Neuronal stem cell (in vitro differentiated cells): Measurements from ENCODE around the gene WWP2.

ENCODE experiments used
- DNase-seq: peaks from one replicate; pipeline ENCODE4 v3.0.0-alpha.2; 2013; ENCODE audit warnings: low spot score
- H2AFZ ChIP-seq: one replicate; pipeline ENCODE4 v1.6.1; 2013; ENCODE audit warnings: mild to moderate bottlenecking, low read length, inconsistent platforms
- H2AK5ac ChIP-seq: 2 replicates; pipeline ENCODE4 v1.6.1; 2013; ENCODE audit warnings: low read depth, mild to moderate bottlenecking, inconsistent platforms, low read length, moderate library complexity, mixed read lengths
- H2BK120ac ChIP-seq: 2 replicates; pipeline ENCODE4 v1.6.1; 2013; ENCODE audit warnings: low read depth, mild to moderate bottlenecking, inconsistent platforms, low read length, moderate library complexity, mixed read lengths
- H2BK12ac ChIP-seq: one replicate; pipeline ENCODE4 v1.6.1; 2013; ENCODE audit warnings: low read length, inconsistent platforms
- H2BK15ac ChIP-seq: 2 replicates; pipeline ENCODE4 v1.6.1; 2013; ENCODE audit warnings: mild to moderate bottlenecking, low read length, inconsistent platforms, mixed read lengths
- H2BK5ac ChIP-seq: one replicate; pipeline ENCODE4 v1.6.1; 2013; ENCODE audit warnings: inconsistent platforms, mild to moderate bottlenecking, low read length, moderate library complexity
- H3K14ac ChIP-seq: one replicate; pipeline ENCODE4 v1.6.1; 2013; ENCODE audit warnings: low read length, inconsistent platforms
- H3K18ac ChIP-seq: 2 replicates; pipeline ENCODE4 v1.6.1; 2013; ENCODE audit warnings: low read length, inconsistent platforms
- H3K23ac ChIP-seq: 2 replicates; pipeline ENCODE4 v1.6.1; 2013; ENCODE audit warnings: low read depth, mild to moderate bottlenecking, mixed read lengths, low read length, inconsistent platforms; ENCODE audit not compliant: poor library complexity
- H3K27ac ChIP-seq: replicated peaks from 3 replicates; pipeline ENCODE4 v1.5.1; 2013; ENCODE audit warnings: low read length, inconsistent platforms
- H3K27me3 ChIP-seq, 3 experiments: 2 replicates each; pipeline ENCODE4 v1.6.1; 2013; ENCODE audit warnings: low read length in 3 of 3, mild to moderate bottlenecking in 2 of 3, inconsistent platforms in 1 of 3, low read depth in 1 of 3, mixed read lengths in 1 of 3, moderate library complexity in 1 of 3; ENCODE audit not compliant: control insufficient read depth in 3 of 3, insufficient read depth in 3 of 3
- H3K36me3 ChIP-seq, 2 donors: replicated peaks in 1 of 2; 2 replicates each; pipeline ENCODE4 v1.6.1; 2013; ENCODE audit warnings: low read length in 2 of 2; ENCODE audit not compliant: control insufficient read depth in 2 of 2, insufficient read depth in 2 of 2
- H3K4ac ChIP-seq: 2 replicates; pipeline ENCODE4 v1.6.1; 2013; ENCODE audit warnings: inconsistent platforms, mild to moderate bottlenecking, low read length, moderate library complexity
- H3K4me1 ChIP-seq, 2 donors: 1 replicate in 1 of 2; 2 replicates in 1 of 2; pipeline ENCODE4 v1.6.1; 2013; ENCODE audit warnings: low read length in 2 of 2, low read depth in 1 of 2; ENCODE audit not compliant: control insufficient read depth in 2 of 2, insufficient read depth in 1 of 2
- H3K4me2 ChIP-seq: one replicate; pipeline ENCODE4 v1.6.1; 2013; ENCODE audit warnings: mild to moderate bottlenecking, low read length, inconsistent platforms; ENCODE audit not compliant: insufficient read depth, poor library complexity, severe bottlenecking
- H3K4me3 ChIP-seq, 2 donors: 2 replicates each; pipeline ENCODE4 v1.5.1; 2013; ENCODE audit warnings: low read length in 2 of 2, mild to moderate bottlenecking in 2 of 2, inconsistent platforms in 1 of 2, moderate library complexity in 1 of 2
- H3K79me1 ChIP-seq: one replicate; pipeline ENCODE4 v1.6.1; 2013; ENCODE audit warnings: low read depth, mild to moderate bottlenecking, inconsistent platforms, low read length, moderate library complexity
- H3K9ac ChIP-seq: one replicate; pipeline ENCODE4 v1.6.1; 2013; ENCODE audit warnings: mild to moderate bottlenecking, low read depth, low read length, inconsistent platforms; ENCODE audit not compliant: poor library complexity
- H3K9me3 ChIP-seq, 2 donors: replicated peaks in 1 of 2; 2 replicates each; pipeline versions ENCODE3 to v1.6.1; 2013; ENCODE audit warnings: low read length in 2 of 2, mild to moderate bottlenecking in 2 of 2, inconsistent platforms in 1 of 2, low read depth in 1 of 2, mixed read lengths in 1 of 2, moderate library complexity in 1 of 2; ENCODE audit not compliant: control insufficient read depth in 2 of 2, insufficient read depth in 1 of 2
- H4K8ac ChIP-seq: one replicate; pipeline ENCODE4 v1.6.1; 2013; ENCODE audit warnings: low read depth, mild to moderate bottlenecking, inconsistent platforms, low read length, moderate library complexity
- H4K91ac ChIP-seq: one replicate; pipeline ENCODE4 v1.6.1; 2013; ENCODE audit warnings: low read length, low read depth, mild to moderate bottlenecking, inconsistent platforms; ENCODE audit not compliant: poor library complexity
- WGBS, 2 donors: extraction: QIAGEN DNeasy Blood & Tissue Kit; methylation state at CpG; one replicate each; pipeline ENCODE4 v1.1.7; 2013; ENCODE audit warnings: missing lambda C conversion rate in 2 of 2, mixed read lengths in 1 of 2; ENCODE audit not compliant: insufficient read length in 2 of 2, insufficient replicate concordance in 1 of 2; ENCODE audit errors: extremely low coverage in 2 of 2; 5-methylcytosine and 5-hydroxymethylcytosine counted together

WWP2 gene

GRCh38 chr16:69890892-69891282 lies 128.8 kb downstream of the WWP2 start:
- peak overlapping the region; percentile 61 for H3K18ac ChIP-seq
- peak overlapping the region; percentile 70 for H4K8ac ChIP-seq
- no peak overlapping the region for H4K91ac ChIP-seq
- no peaks in the 10 kb centered on the region for H3K79me1 ChIP-seq
- H3K4me1 ChIP-seq, result peaks cover 4 to 9% of the 10 kb centered on the region in 2 donors
- H2BK5ac ChIP-seq, result peak overlapping the region; percentile 57
- no peak overlapping the region for H3K9ac ChIP-seq
- peak overlapping the region; percentile 85 for H3K27ac ChIP-seq
- no CpG with 5 or more reads among the region's 8 CpGs for WGBS, 2 donors
- no peak overlapping the region for H2BK15ac ChIP-seq
- peaks cover 8 to 20% of the 10 kb centered on the region in 2 donors for H3K36me3 ChIP-seq
- H2BK12ac ChIP-seq, result no peak overlapping the region
- no peak overlapping the region for H2AK5ac ChIP-seq
- no peak overlapping the region for H3K4ac ChIP-seq
- H3K14ac ChIP-seq, result no peak overlapping the region
- DNase-seq, result no peak
- no peak overlapping the region for H3K4me2 ChIP-seq
- no peak overlapping the region for H2BK120ac ChIP-seq
- peaks cover 2 to 7% of the 10 kb centered on the region in 2 donors for H3K9me3 ChIP-seq
- H3K23ac ChIP-seq, result no peak overlapping the region
- H3K27me3 ChIP-seq, result no peaks in the 10 kb centered on the region
- peak overlapping the region; percentile 86 for H2AFZ ChIP-seq
- H3K4me3 ChIP-seq, result no peak overlapping the region

- Histone ChIP-seq H3K9ac (no peak overlapping the region), H2BK15ac (no peak overlapping the region), H3K4me3 (no peak overlapping the region), H3K23ac (no peak overlapping the region), H2AK5ac (no peak overlapping the region), H3K36me3 (peaks cover 7 to 20% of the 10 kb centered on the region in 2 donors), H4K91ac (no peak overlapping the region), H3K9me3 (peaks cover 2 to 7% of the 10 kb centered on the region in 2 donors), H3K4ac (no peak overlapping the region), H2BK5ac (no peak overlapping the region), H2AFZ (no peak overlapping the region), H4K8ac (no peak overlapping the region), H3K4me2 (no peak overlapping the region), H3K14ac (no peak overlapping the region), H2BK12ac (no peak overlapping the region), H2BK120ac (no peak overlapping the region), H3K4me1 (peaks cover 4 to 9% of the 10 kb centered on the region in 2 donors), H3K79me1 (no peaks in the 10 kb centered on the region), H3K18ac (no peak overlapping the region), H3K27me3 (no peaks in the 10 kb centered on the region), H3K27ac (no peak overlapping the region)
- no peak for DNase-seq
- no CpG with 5 or more reads among the region's 2 CpGs for WGBS, 2 donors
These were observed 130.2 kb downstream of the WWP2 start for GRCh38 chr16:69892378-69892777.

- Histone ChIP-seq H2AFZ (no peak overlapping the region), H2BK15ac (no peak overlapping the region), H4K8ac (no peak overlapping the region), H3K14ac (no peak overlapping the region), H3K18ac (no peak overlapping the region), H3K27me3 (no peaks in the 10 kb centered on the region), H3K4me1 (peaks cover 4 to 9% of the 10 kb centered on the region in 2 donors), H3K23ac (no peak overlapping the region), H3K36me3 (peaks cover 7 to 16% of the 10 kb centered on the region in 2 donors), H3K27ac (no peak overlapping the region), H3K4ac (no peak overlapping the region), H2AK5ac (no peak overlapping the region), H2BK5ac (no peak overlapping the region), H2BK12ac (no peak overlapping the region), H2BK120ac (no peak overlapping the region), H3K79me1 (no peaks in the 10 kb centered on the region), H3K9ac (no peak overlapping the region), H3K4me3 (no peak overlapping the region), H3K9me3 (peaks cover 2 to 7% of the 10 kb centered on the region in 2 donors), H4K91ac (no peak overlapping the region), H3K4me2 (no peak overlapping the region)
- DNase-seq, result no peak
- WGBS, 2 donors, result no CpG with 5 or more reads among the region's 2 CpGs
These were observed 131.0 kb downstream of the WWP2 start for GRCh38 chr16:69893106-69893505.

- Histone ChIP-seq H2BK12ac (no peak overlapping the region), H3K4me3 (no peak overlapping the region)
These were observed 132.5 kb downstream of the WWP2 start for GRCh38 chr16:69894676-69895075.

More at GRCh38 chr16:69894676-69895075, 132.5 kb downstream of the WWP2 start:
- Histone ChIP-seq H3K27me3 (no peaks in the 10 kb centered on the region), H2BK120ac (no peak overlapping the region), H3K9me3 (peaks cover 0 to under 1% of the 10 kb centered on the region in 2 donors), H3K4ac (no peak overlapping the region), H3K4me1 (peaks cover 4 to 9% of the 10 kb centered on the region in 2 donors), H3K23ac (no peak overlapping the region), H3K18ac (no peak overlapping the region), H2BK5ac (no peak overlapping the region), H3K36me3 (peaks cover 2% of the 10 kb centered on the region in 2 donors), H3K4me2 (no peak overlapping the region), H2AK5ac (no peak overlapping the region), H3K27ac (no peak overlapping the region), H3K79me1 (no peaks in the 10 kb centered on the region), H4K91ac (no peak overlapping the region), H2AFZ (no peak overlapping the region), H3K14ac (no peak overlapping the region), H3K9ac (no peak overlapping the region), H2BK15ac (no peak overlapping the region), H4K8ac (no peak overlapping the region)
- no peak for DNase-seq
- WGBS, 2 donors, result no CpG with 5 or more reads among the region's 11 CpGs
